RKO (cell line): ENCODE data around the gene CACFD1.

ENCODE experiments used
- DNase-seq: peaks from one replicate; pipeline ENCODE4 v3.0.0-alpha.2; 2016; ENCODE audit warnings: low spot score

CACFD1 gene

GRCh38 chr9:133484671-133485437 is 25.1 kb downstream of the CACFD1 start:
- DNase-seq = no peak

- DNase-seq = peak; percentile 41
Measured at GRCh38 chr9:133485531-133486260, 25.9 kb downstream of the CACFD1 start.

GRCh38 chr9:133487331-133487725 is 27.6 kb downstream of the CACFD1 start:
- no peak for DNase-seq

- no peak for DNase-seq
Measured at GRCh38 chr9:133488686-133489252, 29.0 kb downstream of the CACFD1 start.

- no peak for DNase-seq
Measured at GRCh38 chr9:133489253-133490190, 29.7 kb downstream of the CACFD1 start.

GRCh38 chr9:133490201-133490681 is 30.5 kb downstream of the CACFD1 start:
- no peak for DNase-seq

GRCh38 chr9:133490865-133491655 is 31.3 kb downstream of the CACFD1 start:
- no peak for DNase-seq

GRCh38 chr9:133491656-133491925 is 31.8 kb downstream of the CACFD1 start:
- no peak for DNase-seq

GRCh38 chr9:133492061-133493021 is 32.6 kb downstream of the CACFD1 start:
- DNase-seq = no peak

GRCh38 chr9:133493428-133493827 is 33.6 kb downstream of the CACFD1 start:
- no peak for DNase-seq

- no peak for DNase-seq
Measured at GRCh38 chr9:133493845-133494540, 34.2 kb downstream of the CACFD1 start.

GRCh38 chr9:133494636-133495326 is 35.0 kb downstream of the CACFD1 start:
- DNase-seq = no peak

GRCh38 chr9:133495327-133496293 is 35.8 kb downstream of the CACFD1 start:
- no peak for DNase-seq

GRCh38 chr9:133496861-133497842 is 37.4 kb downstream of the CACFD1 start:
- DNase-seq = no peak

- DNase-seq = no peak
Measured at GRCh38 chr9:133499132-133499891, 39.5 kb downstream of the CACFD1 start.

GRCh38 chr9:133499892-133500270 is 40.1 kb downstream of the CACFD1 start:
- DNase-seq = no peak
